GM23338 (cell line): ENCODE data around the gene NDRG2. TPM values are rescaled to one million over a fixed set of nuclear protein-coding genes. Genes with fewer than 3 reads are reported as not detected.

Source experiments
- ATAC-seq: fragments of 200-7000 bp; cut with Tn5 transposase; 3 replicates; pipeline ENCODE4 v1.9.1; 2020
- DNase-seq: peaks from one replicate; pipeline ENCODE4 v3.0.0-alpha.2; 2015; ENCODE audit warnings: low spot score
- H2AFZ ChIP-seq: fragments of 200-600 bp; sonication (generic); 2 replicates; pipeline ENCODE4 v1.8.0; 2016; ENCODE audit warnings: antibody characterized with exemption, mild to moderate bottlenecking, moderate library complexity
- H3F3A ChIP-seq: fragments of 200-600 bp; sonication (generic); replicated peaks from 2 replicates; pipeline ENCODE4 v1.8.0; 2017; ENCODE audit warnings: antibody characterized with exemption, mixed run types, low read depth
- H3K27ac ChIP-seq: fragments of 200-600 bp; sonication (generic); 2 replicates; pipeline ENCODE4 v1.6.1; 2016; ENCODE audit warnings: low read depth
- H3K27me3 ChIP-seq: fragments of 200-600 bp; sonication (generic); 2 replicates; pipeline ENCODE4 v1.8.0; 2016; ENCODE audit warnings: mild to moderate bottlenecking, mixed run types, moderate library complexity; ENCODE audit not compliant: insufficient read depth
- H3K36me3 ChIP-seq: fragments of 200-600 bp; sonication (generic); 2 replicates; pipeline ENCODE4 v1.8.0; 2016; ENCODE audit warnings: mild to moderate bottlenecking; ENCODE audit not compliant: insufficient read depth
- H3K4me1 ChIP-seq: fragments of 200-600 bp; sonication (generic); 2 replicates; pipeline ENCODE4 v1.8.0; 2016; ENCODE audit warnings: mild to moderate bottlenecking, moderate library complexity; ENCODE audit not compliant: insufficient read depth
- H3K4me2 ChIP-seq: fragments of 200-600 bp; sonication (generic); 2 replicates; pipeline ENCODE4 v1.7.1; 2017; ENCODE audit warnings: mixed run types
- H3K4me3 ChIP-seq: fragments of 200-600 bp; sonication (generic); 2 replicates; pipeline ENCODE4 v1.6.1; 2016; ENCODE audit warnings: mixed run types
- H3K79me2 ChIP-seq: fragments of 200-600 bp; sonication (generic); replicated peaks from 2 replicates; pipeline ENCODE4 v1.8.0; 2017; ENCODE audit warnings: mild to moderate bottlenecking; ENCODE audit not compliant: insufficient read depth
- H3K9me2 ChIP-seq: fragments of 200-600 bp; sonication (generic); 2 replicates; pipeline ENCODE4 v1.8.0; 2017; ENCODE audit not compliant: insufficient read depth
- H4K20me1 ChIP-seq: fragments of 200-600 bp; sonication (generic); replicated peaks from 2 replicates; pipeline ENCODE4 v1.8.0; 2017; ENCODE audit warnings: mild to moderate bottlenecking; ENCODE audit not compliant: insufficient read depth
- H3K27ac Mint-ChIP-seq: 2 replicates; pipeline ENCODE4 v1.8.0; 2020; ENCODE audit warnings: inconsistent platforms, mild to moderate bottlenecking, moderate library complexity, mixed read lengths
- H3K27me3 Mint-ChIP-seq: 3 replicates; pipeline ENCODE4 v1.8.0; 2022; ENCODE audit warnings: low read depth, mild to moderate bottlenecking, moderate library complexity, mixed read lengths, inconsistent platforms; ENCODE audit not compliant: insufficient read depth, poor library complexity
- H3K36me3 Mint-ChIP-seq: 3 replicates; pipeline ENCODE4 v1.8.0; 2021; ENCODE audit warnings: low read depth, mild to moderate bottlenecking, inconsistent platforms, moderate library complexity, mixed read lengths
- H3K4me1 Mint-ChIP-seq: 3 replicates; pipeline ENCODE4 v1.8.0; 2020; ENCODE audit warnings: mild to moderate bottlenecking, inconsistent platforms, mixed read lengths
- H3K4me3 Mint-ChIP-seq: 3 replicates; pipeline ENCODE4 v1.8.0; 2021; ENCODE audit warnings: moderate library complexity, mild to moderate bottlenecking, inconsistent platforms, mixed read lengths
- H3K9me3 Mint-ChIP-seq: 3 replicates; pipeline ENCODE4 v1.8.0; 2020; ENCODE audit warnings: moderate library complexity, mild to moderate bottlenecking, inconsistent platforms, mixed read lengths
- CREB1 ChIP-seq: fragments of 250-450 bp; sonication (Bioruptor Pico); IDR thresholded peaks from 2 replicates; pipeline ENCODE4 v1.5.0; 2020; ENCODE audit warnings: low read depth, mild to moderate bottlenecking, moderate library complexity
- CTCF ChIP-seq, 2 experiments: fragments of 200-600 bp in 1 of 2; sonication (generic) in 1 of 2; conservative IDR thresholded peaks; 2 replicates each; pipeline versions ENCODE4 v1.5.1 to v1.6.1; 2016 to 2017; ENCODE audit warnings: antibody characterized with exemption in 2 of 2, low read depth in 2 of 2, mild to moderate bottlenecking in 2 of 2, moderate library complexity in 1 of 2
- ETS1 ChIP-seq: IDR thresholded peaks from 2 replicates; pipeline ENCODE4 v1.6.1; 2016; ENCODE audit warnings: antibody characterized with exemption
- EZH2 ChIP-seq: fragments of 200-600 bp; sonication (generic); IDR thresholded peaks from one replicate; pipeline ENCODE4 v1.8.0; 2017; ENCODE audit warnings: antibody characterized with exemption, mild to moderate bottlenecking, low read depth; ENCODE audit not compliant: unreplicated experiment
- POLR2AphosphoS5 ChIP-seq: IDR thresholded peaks from 2 replicates; pipeline ENCODE4 v1.6.1; 2016; ENCODE audit warnings: antibody characterized with exemption, low read depth
- ZNF114 ChIP-seq: fragments of 250-450 bp; sonication (Bioruptor Pico); IDR thresholded peaks from 2 replicates; pipeline ENCODE4 v1.5.0; 2020; ENCODE audit warnings: mild to moderate bottlenecking, moderate library complexity
- polyA plus RNA-seq: library from polyadenylated mRNA; unstranded; fragments of >200 nt; fragmentation: Nextera tagmentation; extraction: Ambion mirVana; gene quantifications from 2 replicates; pipeline ENCODE4 v1.2.1, GENCODE V29; 2016
- total RNA-seq: library from RNA; depleted of rRNA; stranded (reverse); fragments of >200 nt; shearing (Covaris generic); gene quantifications from 2 replicates; pipeline ENCODE4 v1.2.3, GENCODE V29; 2014

NDRG2 gene
- total and polyA plus RNA-seq, 2 experiments from 2014 or later = 8.8 to 20.6 TPM

- Histone ChIP-seq H3K4me2 (peak overlapping the region; percentile 98), H3K9me2 (no peaks in the 10 kb centered on the region), H3F3A (peaks cover 17% of the 10 kb centered on the region), H3K27ac (no peak overlapping the region), H4K20me1 (no peaks in the 10 kb centered on the region; the same call in 1 of the 2 replicates), H3K36me3 (peaks cover 4% of the 10 kb centered on the region; the same call in 1 of the 2 replicates), H3K79me2 (peaks cover 6% of the 10 kb centered on the region), H2AFZ (peak overlapping the region; percentile 96), H3K4me3 (peak overlapping the region; percentile 95), H3K4me1 (peaks cover 13% of the 10 kb centered on the region), H3K27me3 (peaks cover 27% of the 10 kb centered on the region)
- Mint-ChIP-seq H3K27me3 (peaks cover 23% of the 10 kb centered on the region), H3K4me3 (peak overlapping the region; percentile 80), H3K4me1 (peaks cover 35% of the 10 kb centered on the region), H3K9me3 (no peaks in the 10 kb centered on the region; the same call in 2 of the 3 replicates), H3K27ac (peak overlapping the region; percentile 75), H3K36me3 (peaks cover 21% of the 10 kb centered on the region)
- ATAC-seq (peak; percentile 57), DNase-seq (peak; percentile 91)
- no peak for TF ChIP-seq ETS1
- TF ChIP-seq POLR2AphosphoS5 = peak; percentile 36; the same call in 1 of the 2 replicates
Measured at GRCh38 chr14:21069388-21070082, 44.7 kb upstream of the NDRG2 start.

DNA sequence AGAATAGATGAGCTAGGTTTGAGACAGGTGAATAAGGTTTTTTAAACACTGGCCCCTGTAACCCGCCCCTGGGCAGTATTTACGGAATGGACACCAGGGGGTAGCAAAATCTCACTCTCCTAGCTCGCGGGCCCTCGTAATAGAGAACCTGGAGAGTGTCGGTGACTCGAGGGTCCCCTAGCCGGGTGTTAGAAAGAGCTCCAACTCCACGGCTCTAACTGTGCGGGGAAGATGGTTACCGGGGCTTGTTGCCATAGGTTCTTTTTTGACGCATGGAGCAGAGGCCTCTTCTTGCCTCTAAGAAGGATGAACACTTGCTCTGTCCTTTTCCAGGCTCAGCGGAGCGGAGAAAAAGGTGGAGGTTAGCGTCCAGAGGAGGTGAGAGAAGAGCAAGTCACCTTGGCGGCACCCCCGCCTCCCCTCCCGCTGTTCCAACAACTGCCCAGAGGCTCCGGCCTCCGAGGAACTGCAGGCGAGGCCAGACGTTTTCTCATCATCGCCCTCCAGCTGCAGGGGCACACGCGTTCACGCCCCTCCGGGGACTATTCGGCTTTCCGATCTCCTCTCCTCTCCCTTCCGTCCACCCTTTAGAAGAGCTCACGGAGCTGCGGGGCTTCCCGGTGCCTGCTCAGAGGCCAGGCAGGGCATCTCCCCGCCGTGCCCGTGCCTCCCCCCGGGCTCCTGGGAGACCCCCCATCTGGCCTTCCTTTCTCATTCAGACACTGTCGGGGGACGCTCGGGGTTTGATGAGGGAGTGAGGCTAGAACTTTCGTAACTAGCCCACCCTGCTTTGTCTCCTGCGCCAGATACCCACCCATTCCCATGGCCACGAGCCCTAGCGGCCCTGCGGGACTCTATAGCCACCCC is 43.9 kb upstream of the NDRG2 start:
- no peak overlapping the region for H3K27ac ChIP-seq
- DNase-seq = peak; percentile 88

More for the DNA sequence above, 43.9 kb upstream of the NDRG2 start:
- Mint-ChIP-seq H3K4me1 (peaks cover 34% of the 10 kb centered on the region), H3K9me3 (no peaks in the 10 kb centered on the region; the same call in 2 of the 3 replicates), H3K4me3 (peak overlapping the region; percentile 80), H3K27me3 (peaks cover 23% of the 10 kb centered on the region), H3K27ac (no peak overlapping the region), H3K36me3 (peaks cover 19% of the 10 kb centered on the region)
- H3K4me3 ChIP-seq = peak overlapping the region; percentile 95
- peaks cover 13% of the 10 kb centered on the region for H3K4me1 ChIP-seq
- H2AFZ ChIP-seq = peak overlapping the region; percentile 96
- H4K20me1 ChIP-seq = no peaks in the 10 kb centered on the region; the same call in 1 of the 2 replicates
- H3K27me3 ChIP-seq = peaks cover 27% of the 10 kb centered on the region
- H3K4me2 ChIP-seq = peak overlapping the region; percentile 98
- H3K36me3 ChIP-seq = peaks cover 4% of the 10 kb centered on the region; the same call in 1 of the 2 replicates
- TF ChIP-seq CREB1 (no peak), EZH2 (peak; percentile 9), CTCF (conservative IDR thresholded peaks at IDR 0.05; ENCODE audit: low read depth in 2 of 2) (peak; percentile 66 to 77), ZNF114 (no peak)
- peak; percentile 9 for ATAC-seq
- H3K79me2 ChIP-seq = peaks cover 6% of the 10 kb centered on the region
- peaks cover 17% of the 10 kb centered on the region for H3F3A ChIP-seq
- no peaks in the 10 kb centered on the region for H3K9me2 ChIP-seq
